Measurements from ENCODE around the gene CYP8B1.

The CYP8B1 gene

DNA sequence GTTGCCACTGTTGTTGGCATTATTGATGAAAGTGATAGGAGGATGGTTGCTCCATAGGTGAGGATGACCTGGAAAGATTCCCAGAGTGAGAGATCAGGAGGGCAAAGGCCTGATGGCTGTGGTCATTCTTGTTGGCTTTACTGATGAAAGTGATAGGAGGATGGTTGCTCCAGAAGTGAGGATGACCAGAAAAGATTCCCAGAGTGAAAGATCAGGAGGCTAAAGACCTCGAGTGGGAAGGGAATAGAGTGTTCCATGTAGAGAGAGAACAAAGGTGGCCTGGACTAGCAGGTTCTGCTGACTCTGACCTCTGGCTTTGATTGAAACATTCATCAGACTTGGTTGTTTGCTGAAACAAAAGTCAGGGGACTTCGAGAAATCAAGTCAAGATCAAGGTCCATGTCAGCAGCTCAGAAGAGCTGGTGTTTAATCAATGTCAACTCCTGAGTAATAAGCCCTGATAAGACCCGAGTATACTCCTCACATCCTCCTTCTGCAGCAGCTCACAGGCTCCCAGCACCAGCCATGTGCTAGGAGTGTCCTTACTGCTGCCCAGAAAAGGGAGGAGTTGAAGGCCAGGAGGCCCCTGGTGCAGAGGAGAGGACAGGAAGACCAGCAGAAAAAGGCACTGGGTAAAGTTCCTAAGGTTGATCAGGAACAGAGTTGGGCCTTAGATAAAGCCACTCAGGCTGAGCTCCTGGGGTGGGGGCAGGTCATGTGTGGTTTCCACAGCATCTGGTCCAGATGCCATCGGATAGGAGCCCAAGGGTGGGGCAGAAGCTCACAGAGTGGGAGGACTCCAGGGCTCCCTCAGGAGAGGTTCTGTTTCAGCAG is 19.9 kb downstream of the CYP8B1 start:
- intact Hi-C loops (cut with DNase I): no loop called here
- no peak for DNase-seq

- DNase-seq: no peak
- intact Hi-C loops (cut with DNase I): no loop called here
Observed at GRCh38 chr3:42855219-42855546, 20.5 kb downstream of the CYP8B1 start.

- DNase-seq: no peak
Observed at GRCh38 chr3:42853739-42854302, 21.9 kb downstream of the CYP8B1 start.

GRCh38 chr3:42853056-42853455 is 22.6 kb downstream of the CYP8B1 start:
- DNase-seq: no peak
- intact Hi-C loops (cut with DNase I): no loop called here

More at GRCh38 chr3:42853739-42854302, 21.9 kb downstream of the CYP8B1 start:
- intact Hi-C loops (cut with DNase I): no loop called here

- intact Hi-C loops (cut with DNase I): no loop called here
- DNase-seq: no peak
Observed at GRCh38 chr3:42852441-42852840, 23.2 kb downstream of the CYP8B1 start.

GRCh38 chr3:42851228-42851834 is 24.3 kb downstream of the CYP8B1 start:
- intact Hi-C loops (cut with DNase I): no loop called here

DNA sequence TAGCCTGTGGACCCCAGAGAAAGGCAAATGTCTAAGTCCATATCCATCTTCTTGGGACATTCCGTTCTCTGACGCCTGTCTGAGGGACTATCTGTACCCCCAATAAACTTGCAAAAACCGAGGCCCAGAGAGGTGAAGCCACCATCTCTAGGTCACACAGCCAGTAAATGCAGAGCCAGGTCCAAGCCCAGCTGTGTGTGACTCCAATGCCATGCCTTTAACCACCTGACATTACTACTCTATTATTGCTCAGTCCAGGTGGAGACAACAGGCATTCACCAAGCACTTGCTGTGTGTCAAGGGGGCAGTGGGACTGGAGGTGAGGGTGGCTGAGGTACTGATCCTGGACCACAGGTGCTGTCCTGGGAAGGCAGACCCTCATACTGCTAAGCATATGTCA is 25.4 kb downstream of the CYP8B1 start:
- peak in 1 of 42 donors; percentile 4 for DNase-seq
- intact Hi-C loops (cut with DNase I): no loop called here

More at GRCh38 chr3:42851228-42851834, 24.3 kb downstream of the CYP8B1 start:
- DNase-seq: peak in 1 of 42 donors; percentile 22

GRCh38 chr3:42849017-42849416 is 26.7 kb downstream of the CYP8B1 start:
- intact Hi-C loops (cut with DNase I): no loop called here

GRCh38 chr3:42847731-42848130 is 27.9 kb downstream of the CYP8B1 start:
- intact Hi-C loops (cut with DNase I): no loop called here
- no peak for DNase-seq

More at GRCh38 chr3:42849017-42849416, 26.7 kb downstream of the CYP8B1 start:
- DNase-seq: no peak

- intact Hi-C loops (cut with DNase I): no loop called here
- DNase-seq: peak in 21 of 42 donors; percentile 13 to 60 (median 27)
Observed at GRCh38 chr3:42846685-42847522, 28.8 kb downstream of the CYP8B1 start.

DNA sequence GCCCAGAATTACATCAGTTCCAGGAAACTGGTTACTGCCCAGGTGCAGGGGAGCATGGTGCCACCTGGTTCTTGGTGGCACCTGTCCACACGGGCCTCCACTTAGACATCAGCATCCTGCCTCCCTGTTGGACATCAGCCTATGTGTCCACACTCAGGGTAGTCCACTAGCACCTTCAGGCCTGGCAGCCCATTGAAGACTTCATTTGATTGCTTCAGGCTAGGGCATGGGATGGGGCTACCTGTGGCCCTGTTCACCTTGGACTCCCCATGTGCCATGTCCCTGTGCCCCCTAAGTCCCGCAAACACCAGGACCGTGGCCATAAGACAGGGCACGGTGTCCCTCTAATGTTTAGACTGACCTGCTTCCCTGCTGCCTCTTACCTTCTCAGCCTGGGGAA is 30.9 kb downstream of the CYP8B1 start:
- DNase-seq: no peak
- intact Hi-C loops (cut with DNase I): no loop called here

DNA sequence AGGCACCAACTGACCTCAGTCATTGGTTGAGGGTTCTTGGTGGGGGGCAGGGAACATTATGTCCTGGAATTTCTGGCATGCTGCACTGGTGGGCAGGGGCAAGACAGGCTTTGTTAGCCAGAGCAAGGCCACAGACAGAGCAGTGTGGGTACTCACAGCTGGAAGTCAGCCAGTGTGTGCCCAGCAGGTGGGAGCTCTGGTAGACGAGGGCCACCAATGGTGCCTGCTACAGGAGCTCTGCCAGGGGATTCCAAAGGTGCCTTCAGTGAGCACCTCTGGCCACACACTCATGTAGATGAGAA is 31.3 kb downstream of the CYP8B1 start:
- intact Hi-C loops (cut with DNase I): no loop called here
- no peak for DNase-seq

DNA sequence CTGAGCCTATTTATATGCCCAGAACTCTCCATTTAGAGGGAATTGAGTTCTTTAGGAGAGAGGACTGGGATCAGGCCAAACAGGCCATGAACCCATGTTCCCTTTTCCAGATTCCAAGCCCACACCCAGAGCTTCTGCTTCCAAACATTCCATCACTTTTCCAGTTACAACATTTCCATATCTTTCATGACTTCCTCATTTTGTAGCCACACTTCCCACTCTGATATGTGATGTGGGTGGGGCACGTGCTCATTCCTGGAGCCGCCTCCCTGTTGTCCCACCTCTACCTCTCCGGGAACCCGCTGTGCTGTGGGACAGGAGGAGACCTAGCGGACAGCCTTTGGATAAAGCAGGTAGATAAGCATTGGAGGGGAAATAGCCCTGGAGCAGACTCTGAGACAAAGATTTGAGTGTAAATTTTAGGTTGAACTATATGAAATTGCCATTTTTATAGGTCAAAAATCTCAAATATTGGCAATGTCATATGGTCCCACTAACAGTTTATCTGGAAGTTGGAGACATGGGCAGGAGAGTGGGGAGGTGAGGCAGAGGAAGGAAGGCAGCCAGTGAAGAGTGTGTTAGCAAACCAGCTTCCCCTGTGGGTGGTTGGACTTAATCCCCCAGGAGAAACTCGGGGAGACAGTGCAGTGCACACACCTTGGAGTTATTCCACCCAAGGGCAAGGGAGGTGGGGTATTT is 31.8 kb downstream of the CYP8B1 start:
- intact Hi-C loops (cut with DNase I): no loop called here
- DNase-seq: no peak

- no peak for DNase-seq
- intact Hi-C loops (cut with DNase I): no loop called here
Observed at GRCh38 chr3:42841332-42841731, 34.3 kb downstream of the CYP8B1 start.

DNA sequence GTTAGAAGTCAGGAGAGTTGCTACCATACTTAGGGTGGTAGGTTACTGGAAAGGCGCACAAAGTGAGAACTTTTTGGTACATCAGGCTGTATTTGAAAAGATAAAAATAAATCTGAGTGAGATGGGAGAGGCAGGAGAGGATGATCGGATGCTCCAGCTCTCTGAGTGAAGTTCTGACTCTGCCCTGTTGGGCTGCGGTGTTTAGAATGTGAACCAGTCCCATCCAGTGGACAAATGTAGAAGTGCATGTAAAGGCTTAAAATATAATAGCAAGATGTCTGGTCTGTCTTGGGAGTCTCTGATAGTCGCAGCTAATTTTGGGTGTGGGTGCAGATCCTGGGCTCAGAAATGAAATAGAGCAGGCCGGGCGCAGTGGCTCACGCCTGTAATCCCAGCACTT is 36.1 kb downstream of the CYP8B1 start:
- DNase-seq: peak in 39 of 42 donors; percentile 17 to 80 (median 50)
- intact Hi-C loops (cut with DNase I): loop anchor here (5.0 to 10.0 kb wide), 2 partner anchors 45 to 57 kb away; no protein-coding TSS in a partner anchor

GRCh38 chr3:42838571-42838970 is 37.1 kb downstream of the CYP8B1 start:
- DNase-seq: no peak
- intact Hi-C loops (cut with DNase I): loop anchor here (5.0 to 10.0 kb wide), 2 partner anchors 46 to 56 kb away; no protein-coding TSS in a partner anchor

DNA sequence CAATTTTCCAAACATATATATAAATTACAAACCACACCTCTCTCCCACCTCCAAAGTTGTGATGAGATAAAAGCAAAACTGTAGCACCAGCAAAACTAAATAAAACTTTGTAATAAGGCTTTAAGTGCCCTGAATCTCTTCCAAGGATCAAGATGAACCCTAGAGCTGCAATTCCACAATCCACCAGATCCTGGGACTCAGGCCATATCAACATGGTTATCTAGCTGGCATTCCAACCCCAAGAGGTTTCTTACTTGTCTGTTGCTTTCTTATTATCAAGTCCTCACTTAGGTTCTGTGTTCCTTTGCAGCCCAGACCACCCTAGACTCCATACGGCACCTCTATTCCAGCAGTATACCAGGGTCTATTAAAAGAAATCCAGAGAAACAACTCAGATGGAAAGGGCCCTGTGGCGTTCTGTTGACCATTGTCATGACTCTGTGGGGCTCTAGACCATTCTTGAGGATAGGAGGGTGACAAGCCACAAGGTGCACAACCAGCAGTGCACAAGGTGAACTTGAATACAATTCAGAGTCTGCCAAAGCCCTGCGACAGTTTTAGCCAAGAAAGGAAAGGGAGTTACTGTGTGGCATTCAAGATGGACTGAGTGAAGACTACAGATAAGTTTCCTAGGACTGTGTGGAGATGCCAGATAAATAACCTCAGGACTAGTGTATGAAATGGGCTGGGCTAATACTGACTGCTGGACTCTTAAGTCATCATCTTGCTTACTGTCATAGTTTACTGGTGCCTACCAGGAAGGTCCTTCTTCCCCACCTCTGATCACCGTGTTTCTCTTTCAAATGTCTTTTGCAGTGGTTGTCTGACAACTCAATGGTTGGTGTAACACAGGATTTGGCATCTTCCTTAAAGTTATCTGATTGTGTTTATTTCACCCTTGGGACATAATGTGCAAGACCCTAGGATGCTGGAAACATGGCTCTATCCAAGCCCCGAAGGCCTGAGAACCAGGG is 39.2 kb downstream of the CYP8B1 start:
- intact Hi-C loops (cut with DNase I): loop anchor here (5.0 to 10.0 kb wide), 2 partner anchors 48 to 54 kb away; no protein-coding TSS in a partner anchor
- DNase-seq: no peak

GRCh38 chr3:42831321-42831713 is 44.4 kb downstream of the CYP8B1 start:
- DNase-seq: peak; percentile 61 to 93 (median 82)
- intact Hi-C loops (cut with DNase I): loop anchor here (10.0 kb wide), 1 partner anchor 53 kb away; no protein-coding TSS in a partner anchor

Data from head of caudate nucleus (tissue), 42 donors.